ENCODE measurements around the gene EXOC3.

DNA sequence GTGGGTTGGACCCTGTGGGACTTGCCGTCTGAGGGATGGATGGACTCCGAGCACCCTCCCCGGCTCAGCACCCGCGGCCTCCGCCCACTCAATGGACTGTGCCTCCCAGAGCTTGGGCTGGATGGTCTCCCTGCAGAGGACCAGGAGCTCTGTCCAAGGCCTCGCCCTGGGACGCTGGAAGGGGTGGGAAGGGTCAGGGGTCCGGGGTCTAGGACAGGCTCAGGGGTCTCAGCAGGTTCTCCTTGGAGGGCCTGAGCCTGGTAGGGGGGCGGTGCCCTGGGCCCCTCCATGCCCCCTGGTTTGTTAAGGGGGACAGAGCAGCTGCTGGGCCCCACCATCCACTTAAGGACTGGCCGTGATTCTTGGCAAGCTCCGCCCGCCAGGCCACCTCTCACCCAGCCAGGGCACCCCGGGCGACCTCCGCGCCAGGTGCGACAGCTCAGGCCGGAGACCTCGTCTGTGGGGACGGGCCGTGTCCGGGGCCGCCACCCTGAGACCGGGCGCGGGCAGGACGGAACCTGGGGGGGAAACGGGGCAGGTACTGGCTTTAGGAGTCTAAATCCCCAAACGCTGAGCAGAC lies 29.2 kb downstream of the EXOC3 start:
- TF ChIP-seq, protein P1, sequence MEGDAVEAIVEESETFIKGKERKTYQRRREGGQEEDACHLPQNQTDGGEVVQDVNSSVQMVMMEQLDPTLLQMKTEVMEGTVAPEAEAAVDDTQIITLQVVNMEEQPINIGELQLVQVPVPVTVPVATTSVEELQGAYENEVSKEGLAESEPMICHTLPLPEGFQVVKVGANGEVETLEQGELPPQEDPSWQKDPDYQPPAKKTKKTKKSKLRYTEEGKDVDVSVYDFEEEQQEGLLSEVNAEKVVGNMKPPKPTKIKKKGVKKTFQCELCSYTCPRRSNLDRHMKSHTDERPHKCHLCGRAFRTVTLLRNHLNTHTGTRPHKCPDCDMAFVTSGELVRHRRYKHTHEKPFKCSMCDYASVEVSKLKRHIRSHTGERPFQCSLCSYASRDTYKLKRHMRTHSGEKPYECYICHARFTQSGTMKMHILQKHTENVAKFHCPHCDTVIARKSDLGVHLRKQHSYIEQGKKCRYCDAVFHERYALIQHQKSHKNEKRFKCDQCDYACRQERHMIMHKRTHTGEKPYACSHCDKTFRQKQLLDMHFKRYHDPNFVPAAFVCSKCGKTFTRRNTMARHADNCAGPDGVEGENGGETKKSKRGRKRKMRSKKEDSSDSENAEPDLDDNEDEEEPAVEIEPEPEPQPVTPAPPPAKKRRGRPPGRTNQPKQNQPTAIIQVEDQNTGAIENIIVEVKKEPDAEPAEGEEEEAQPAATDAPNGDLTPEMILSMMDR (IDR thresholded peaks at IDR 0.05; ENCODE audit: insufficient read depth, low read length) = no peak
- no peak for TF ChIP-seq GABPA (IDR thresholded peaks at IDR 0.05; ENCODE audit: low read depth)
- peak; percentile 56 for TF ChIP-seq POLR2AphosphoS5 (IDR thresholded peaks at IDR 0.05; ENCODE audit: low read depth)
- TF ChIP-seq, protein P2, sequence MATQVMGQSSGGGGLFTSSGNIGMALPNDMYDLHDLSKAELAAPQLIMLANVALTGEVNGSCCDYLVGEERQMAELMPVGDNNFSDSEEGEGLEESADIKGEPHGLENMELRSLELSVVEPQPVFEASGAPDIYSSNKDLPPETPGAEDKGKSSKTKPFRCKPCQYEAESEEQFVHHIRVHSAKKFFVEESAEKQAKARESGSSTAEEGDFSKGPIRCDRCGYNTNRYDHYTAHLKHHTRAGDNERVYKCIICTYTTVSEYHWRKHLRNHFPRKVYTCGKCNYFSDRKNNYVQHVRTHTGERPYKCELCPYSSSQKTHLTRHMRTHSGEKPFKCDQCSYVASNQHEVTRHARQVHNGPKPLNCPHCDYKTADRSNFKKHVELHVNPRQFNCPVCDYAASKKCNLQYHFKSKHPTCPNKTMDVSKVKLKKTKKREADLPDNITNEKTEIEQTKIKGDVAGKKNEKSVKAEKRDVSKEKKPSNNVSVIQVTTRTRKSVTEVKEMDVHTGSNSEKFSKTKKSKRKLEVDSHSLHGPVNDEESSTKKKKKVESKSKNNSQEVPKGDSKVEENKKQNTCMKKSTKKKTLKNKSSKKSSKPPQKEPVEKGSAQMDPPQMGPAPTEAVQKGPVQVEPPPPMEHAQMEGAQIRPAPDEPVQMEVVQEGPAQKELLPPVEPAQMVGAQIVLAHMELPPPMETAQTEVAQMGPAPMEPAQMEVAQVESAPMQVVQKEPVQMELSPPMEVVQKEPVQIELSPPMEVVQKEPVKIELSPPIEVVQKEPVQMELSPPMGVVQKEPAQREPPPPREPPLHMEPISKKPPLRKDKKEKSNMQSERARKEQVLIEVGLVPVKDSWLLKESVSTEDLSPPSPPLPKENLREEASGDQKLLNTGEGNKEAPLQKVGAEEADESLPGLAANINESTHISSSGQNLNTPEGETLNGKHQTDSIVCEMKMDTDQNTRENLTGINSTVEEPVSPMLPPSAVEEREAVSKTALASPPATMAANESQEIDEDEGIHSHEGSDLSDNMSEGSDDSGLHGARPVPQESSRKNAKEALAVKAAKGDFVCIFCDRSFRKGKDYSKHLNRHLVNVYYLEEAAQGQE (IDR thresholded peaks at IDR 0.05; ENCODE audit: insufficient replicate concordance, low read depth) = no peak
- no peak for TF ChIP-seq SPI1 (IDR thresholded peaks at IDR 0.05; ENCODE audit: borderline replicate concordance, low read depth)

All from HL-60 (cell line).